Vagina (tissue), 2 donors: ENCODE measurements around the gene HEMK1. TPM values are rescaled to one million over a fixed set of nuclear protein-coding genes. Genes with fewer than 3 reads are reported as not detected.

Source experiments
- DNase-seq, 2 donors: peaks; one replicate each; pipeline ENCODE4 v3.0.0-alpha.2; 2017; ENCODE audit errors: extremely low spot score in 2 of 2
- H3K27ac ChIP-seq: fragments of 200-600 bp; sonication (generic); one replicate; pipeline ENCODE4 v1.5.1; 2019
- H3K27me3 ChIP-seq: fragments of 200-600 bp; sonication (generic); one replicate; pipeline ENCODE4 v1.5.1; 2019
- H3K36me3 ChIP-seq, 2 donors: fragments of 200-600 bp; sonication (generic); one replicate each; pipeline ENCODE4 v1.5.1; 2017 to 2019
- H3K4me1 ChIP-seq: fragments of 200-600 bp; sonication (generic); one replicate; pipeline ENCODE4 v1.5.1; 2019
- H3K4me3 ChIP-seq, 2 donors: fragments of 200-600 bp; sonication (generic); 1 replicate in 1 of 2; 2 replicates in 1 of 2; pipeline ENCODE4 v1.5.1; 2016 to 2019
- H3K9me3 ChIP-seq: fragments of 200-600 bp; sonication (generic); one replicate; pipeline ENCODE4 v1.5.1; 2019
- CTCF ChIP-seq, 3 experiments: fragments of 450-650 bp in 2 of 3; fragments of 200-600 bp in 1 of 3; sonication (generic) in 1 of 3; IDR thresholded peaks; one replicate each; pipeline ENCODE4 v1.5.1; 2017 to 2019; ENCODE audit warnings: antibody characterized with exemption in 3 of 3, mild to moderate bottlenecking in 2 of 3, moderate library complexity in 2 of 3
- POLR2A ChIP-seq, 2 donors: fragments of 450-650 bp; IDR thresholded peaks; one replicate each; pipeline ENCODE4 v1.6.1; 2017; ENCODE audit warnings: antibody characterized with exemption in 2 of 2, mild to moderate bottlenecking in 2 of 2, moderate library complexity in 2 of 2
- POLR2AphosphoS5 ChIP-seq, 2 donors: sonication (generic); formaldehyde crosslinking; IDR thresholded peaks; one replicate each; pipeline ENCODE4 v1.9.0; 2017; ENCODE audit warnings: antibody characterized with exemption in 2 of 2, mild to moderate bottlenecking in 2 of 2, low read depth in 1 of 2; ENCODE audit not compliant: insufficient read depth in 1 of 2
- intact Hi-C: fragments of 100-400 bp; cut with DNase I; formaldehyde crosslinking; loops from one replicate; pipeline ENCODE4 v1.15.1; 2023
- total RNA-seq: library from RNA; depleted of rRNA; stranded (reverse); fragments of >200 nt; gene quantifications from one replicate; pipeline ENCODE4 v1.2.3, GENCODE V29; 2016

Gene HEMK1
- total RNA-seq, 1 donor from 2014 or later: 3.4 TPM

DNA sequence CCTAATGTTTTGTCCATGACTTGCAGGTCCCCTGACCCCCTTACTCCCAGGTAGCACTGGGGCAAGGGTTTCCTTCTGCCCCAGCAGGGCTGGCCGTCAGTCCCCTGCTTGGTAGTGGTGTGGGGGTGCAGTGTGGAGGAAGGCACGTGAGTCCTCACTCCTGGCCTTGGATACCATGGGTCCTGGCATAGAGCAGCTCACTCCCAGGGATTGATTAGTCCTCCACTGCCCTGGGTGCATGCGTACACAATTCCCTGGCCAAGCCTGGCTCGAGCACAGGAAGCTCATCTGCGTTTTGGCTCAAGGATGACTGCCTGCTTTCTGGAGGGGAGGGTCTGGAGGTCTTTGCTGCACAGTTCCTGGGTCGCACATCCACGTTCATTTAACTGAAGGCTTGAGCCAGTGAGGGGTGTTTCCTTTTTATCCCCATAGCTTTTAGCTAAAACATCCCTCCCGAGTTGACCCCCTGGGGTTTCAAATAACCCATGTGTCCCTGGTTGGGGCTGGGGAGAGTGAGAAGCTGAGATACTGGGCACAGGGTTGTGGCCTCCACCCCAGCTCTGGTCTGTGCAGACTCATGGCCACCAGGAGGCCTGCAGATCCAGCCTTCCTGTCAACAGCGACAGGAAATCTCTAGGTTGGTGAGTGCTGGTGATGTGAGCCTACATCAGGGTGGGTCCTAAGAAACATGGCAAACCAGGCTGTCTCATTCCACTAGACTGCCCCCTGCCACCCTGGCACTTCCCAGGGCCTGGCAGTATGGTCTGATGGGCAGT, 11.5 kb downstream of the HEMK1 start:
- intact Hi-C loops: no loop called here
- no peaks in the 10 kb centered on the region for H3K27me3 ChIP-seq

DNA sequence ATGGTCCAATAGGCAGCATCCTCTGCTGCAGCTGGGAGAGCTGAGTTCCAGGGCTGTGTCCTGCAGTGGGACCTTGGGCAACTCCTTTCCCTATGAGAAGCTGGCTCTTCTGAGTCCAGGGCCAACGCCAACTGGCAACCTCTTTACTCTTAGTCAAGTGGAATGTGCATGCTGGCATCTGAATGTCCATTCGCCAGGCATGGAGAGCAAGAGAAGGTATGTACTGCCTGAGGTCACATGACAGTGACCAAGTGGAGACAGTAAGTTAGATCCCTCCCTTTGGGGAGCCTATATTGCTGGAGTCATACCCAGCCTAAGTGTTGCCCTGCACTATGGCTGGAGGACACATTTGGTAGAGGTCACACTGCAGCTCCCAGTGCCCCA, 12.1 kb downstream of the HEMK1 start:
- TF ChIP-seq POLR2AphosphoS5 (IDR thresholded peaks at IDR 0.05; ENCODE audit: insufficient read depth in 1 of 2, low read depth in 1 of 2) (no peak), POLR2A (IDR thresholded peaks at IDR 0.05) (no peak), CTCF (IDR thresholded peaks at IDR 0.05) (no peak)
- DNase-seq: no peak
- no peak overlapping the region for H3K27ac ChIP-seq
- H3K9me3 ChIP-seq: no peaks in the 10 kb centered on the region
- intact Hi-C loops: no loop called here
- no peaks in the 10 kb centered on the region for H3K4me1 ChIP-seq
- H3K4me3 ChIP-seq: no peak overlapping the region
- peaks cover 0 to 17% of the 10 kb centered on the region in 2 donors for H3K36me3 ChIP-seq
- H3K27me3 ChIP-seq: no peaks in the 10 kb centered on the region

More for the DNA sequence above, 11.5 kb downstream of the HEMK1 start:
- TF ChIP-seq POLR2A (IDR thresholded peaks at IDR 0.05) (no peak), CTCF (IDR thresholded peaks at IDR 0.05) (no peak), POLR2AphosphoS5 (IDR thresholded peaks at IDR 0.05; ENCODE audit: insufficient read depth in 1 of 2, low read depth in 1 of 2) (no peak)
- no peak overlapping the region for H3K4me3 ChIP-seq
- H3K36me3 ChIP-seq: peaks cover 0 to 18% of the 10 kb centered on the region in 2 donors
- no peak for DNase-seq
- no peak overlapping the region for H3K27ac ChIP-seq
- no peaks in the 10 kb centered on the region for H3K9me3 ChIP-seq
- H3K4me1 ChIP-seq: no peaks in the 10 kb centered on the region

DNA sequence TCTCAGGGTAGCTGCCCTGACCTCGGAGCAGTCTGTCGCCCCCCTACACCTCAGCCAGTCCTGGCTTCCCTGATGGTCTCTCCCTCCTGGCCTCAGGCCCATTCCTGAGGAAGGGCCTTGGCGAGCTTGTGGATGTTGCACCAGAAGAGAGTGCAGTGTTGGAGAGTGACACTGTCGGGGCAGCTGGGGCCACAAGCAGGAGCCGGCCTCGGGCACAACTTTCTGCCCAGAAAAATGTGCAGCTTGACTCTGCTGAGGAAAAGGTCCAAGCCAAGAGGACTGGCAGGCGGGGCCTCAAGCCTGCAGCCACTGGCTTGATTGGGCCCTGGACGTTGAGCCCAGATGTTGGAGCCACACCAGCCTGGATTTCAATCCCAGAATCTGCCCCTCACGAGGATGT, 12.8 kb downstream of the HEMK1 start:
- TF ChIP-seq CTCF (IDR thresholded peaks at IDR 0.05): no peak
- Histone ChIP-seq H3K27ac (no peak overlapping the region), H3K4me3 (no peak overlapping the region), H3K36me3 (peaks cover 0 to 10% of the 10 kb centered on the region in 2 donors), H3K4me1 (no peaks in the 10 kb centered on the region), H3K9me3 (no peaks in the 10 kb centered on the region), H3K27me3 (no peaks in the 10 kb centered on the region)
- intact Hi-C loops: no loop called here
- no peak for DNase-seq

DNA sequence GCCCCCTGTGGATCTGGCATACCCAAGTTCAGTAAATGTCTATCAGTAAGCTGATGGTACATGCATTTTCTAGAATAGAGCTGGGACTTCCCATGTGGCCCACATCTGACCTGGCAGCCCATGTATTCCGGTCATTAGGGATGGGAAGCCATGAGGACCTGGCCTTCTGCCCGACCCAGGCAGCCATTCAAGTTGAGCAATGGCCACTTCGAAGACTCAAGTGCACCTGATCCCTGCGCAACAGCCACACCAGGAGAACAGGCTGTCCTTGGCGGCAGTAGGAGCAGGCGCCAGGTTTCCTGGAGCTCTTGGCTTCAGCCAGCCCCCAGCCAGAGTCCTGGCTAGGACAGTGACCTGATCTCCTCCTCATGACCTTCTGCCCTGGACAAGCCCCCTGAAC, 14.6 kb downstream of the HEMK1 start:
- no peaks in the 10 kb centered on the region for H3K4me1 ChIP-seq
- H3K4me3 ChIP-seq: no peak overlapping the region
- H3K9me3 ChIP-seq: no peaks in the 10 kb centered on the region
- no peak overlapping the region for H3K27ac ChIP-seq
- no peak for DNase-seq
- peaks cover 0 to 10% of the 10 kb centered on the region in 2 donors for H3K36me3 ChIP-seq
- TF ChIP-seq CTCF (IDR thresholded peaks at IDR 0.05) (no peak), POLR2AphosphoS5 (IDR thresholded peaks at IDR 0.05; ENCODE audit: insufficient read depth in 1 of 2, low read depth in 1 of 2) (peak in 1 of 2 donors; percentile 80)
- H3K27me3 ChIP-seq: no peaks in the 10 kb centered on the region
- intact Hi-C loops: no loop called here

- DNase-seq: no peak
- Histone ChIP-seq H3K27ac (no peak overlapping the region), H3K4me3 (no peak overlapping the region)
Measured at GRCh38 chr3:50584391-50584790, 15.1 kb downstream of the HEMK1 start.

More at GRCh38 chr3:50584391-50584790, 15.1 kb downstream of the HEMK1 start:
- Histone ChIP-seq H3K4me1 (no peaks in the 10 kb centered on the region), H3K36me3 (peaks cover 0 to 7% of the 10 kb centered on the region in 2 donors), H3K27me3 (no peaks in the 10 kb centered on the region), H3K9me3 (no peaks in the 10 kb centered on the region)
- TF ChIP-seq POLR2AphosphoS5 (IDR thresholded peaks at IDR 0.05; ENCODE audit: insufficient read depth in 1 of 2, low read depth in 1 of 2) (no peak), POLR2A (IDR thresholded peaks at IDR 0.05) (no peak), CTCF (IDR thresholded peaks at IDR 0.05) (no peak)
- intact Hi-C loops: no loop called here
